AG09319 (cell line): ENCODE results near the gene MBD3.

Experiments used
- DNase-seq: peaks from one replicate; pipeline ENCODE4 v3.0.0-alpha.2; 2010; ENCODE audit warnings: low read depth; ENCODE audit errors: extremely low read depth
- TF ChIP-seq, protein P1 (sequence below): IDR thresholded peaks from 2 replicates; pipeline ENCODE4 v1.5.1; 2011; ENCODE audit warnings: low read depth, mild to moderate bottlenecking, inconsistent platforms, low read length, moderate library complexity

The MBD3 gene

GRCh38 chr19:1576242-1577089 lies 16.2 kb downstream of the MBD3 start:
- no peak for DNase-seq
- TF ChIP-seq, protein P1, sequence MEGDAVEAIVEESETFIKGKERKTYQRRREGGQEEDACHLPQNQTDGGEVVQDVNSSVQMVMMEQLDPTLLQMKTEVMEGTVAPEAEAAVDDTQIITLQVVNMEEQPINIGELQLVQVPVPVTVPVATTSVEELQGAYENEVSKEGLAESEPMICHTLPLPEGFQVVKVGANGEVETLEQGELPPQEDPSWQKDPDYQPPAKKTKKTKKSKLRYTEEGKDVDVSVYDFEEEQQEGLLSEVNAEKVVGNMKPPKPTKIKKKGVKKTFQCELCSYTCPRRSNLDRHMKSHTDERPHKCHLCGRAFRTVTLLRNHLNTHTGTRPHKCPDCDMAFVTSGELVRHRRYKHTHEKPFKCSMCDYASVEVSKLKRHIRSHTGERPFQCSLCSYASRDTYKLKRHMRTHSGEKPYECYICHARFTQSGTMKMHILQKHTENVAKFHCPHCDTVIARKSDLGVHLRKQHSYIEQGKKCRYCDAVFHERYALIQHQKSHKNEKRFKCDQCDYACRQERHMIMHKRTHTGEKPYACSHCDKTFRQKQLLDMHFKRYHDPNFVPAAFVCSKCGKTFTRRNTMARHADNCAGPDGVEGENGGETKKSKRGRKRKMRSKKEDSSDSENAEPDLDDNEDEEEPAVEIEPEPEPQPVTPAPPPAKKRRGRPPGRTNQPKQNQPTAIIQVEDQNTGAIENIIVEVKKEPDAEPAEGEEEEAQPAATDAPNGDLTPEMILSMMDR: no peak

DNA sequence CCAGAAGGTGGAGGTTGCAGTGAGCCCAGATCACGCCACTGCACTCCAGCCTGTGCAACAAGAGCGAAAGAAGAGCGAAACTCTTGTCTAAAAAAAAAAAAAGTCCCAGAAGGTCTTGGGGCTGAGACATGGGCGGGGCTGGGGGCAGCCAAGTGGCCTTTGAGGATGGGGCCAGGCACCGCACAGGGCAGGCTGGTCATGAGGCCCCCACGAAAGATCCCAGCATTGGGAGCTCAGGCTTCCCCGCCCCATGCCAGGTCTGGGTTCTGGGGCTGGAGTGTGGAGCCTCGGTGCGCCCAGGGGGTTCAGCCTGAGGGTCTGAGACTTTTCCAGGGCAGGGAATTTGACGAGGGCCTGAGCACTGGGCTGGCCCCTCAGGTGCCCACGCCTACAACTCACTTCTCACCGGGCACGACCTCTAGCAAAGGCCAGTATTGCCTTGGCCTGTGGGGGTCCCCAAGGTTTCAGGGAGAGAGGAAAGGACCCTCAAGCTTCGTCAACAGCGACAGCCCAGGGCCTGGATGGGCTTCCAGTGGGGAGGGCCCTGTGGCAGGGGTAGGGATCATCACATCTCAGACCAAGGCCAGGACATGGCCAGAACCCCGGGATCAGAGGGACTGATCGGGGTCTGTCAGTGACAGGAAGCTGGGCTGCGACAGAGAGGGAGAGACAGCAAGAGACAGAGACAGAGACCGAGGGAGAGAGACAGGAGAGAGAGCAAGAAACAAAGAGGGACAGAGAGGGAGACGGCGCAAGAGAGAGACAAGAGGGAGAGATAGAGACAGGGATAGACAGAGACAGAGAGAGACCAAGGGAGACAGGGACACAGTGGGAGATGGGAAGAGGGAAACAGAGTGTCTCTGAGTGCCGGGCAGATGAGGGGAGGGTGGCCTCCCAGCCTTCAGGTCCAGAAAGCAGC lies 17.1 kb downstream of the MBD3 start:
- no peak for DNase-seq
- TF ChIP-seq, protein P1: no peak

DNA sequence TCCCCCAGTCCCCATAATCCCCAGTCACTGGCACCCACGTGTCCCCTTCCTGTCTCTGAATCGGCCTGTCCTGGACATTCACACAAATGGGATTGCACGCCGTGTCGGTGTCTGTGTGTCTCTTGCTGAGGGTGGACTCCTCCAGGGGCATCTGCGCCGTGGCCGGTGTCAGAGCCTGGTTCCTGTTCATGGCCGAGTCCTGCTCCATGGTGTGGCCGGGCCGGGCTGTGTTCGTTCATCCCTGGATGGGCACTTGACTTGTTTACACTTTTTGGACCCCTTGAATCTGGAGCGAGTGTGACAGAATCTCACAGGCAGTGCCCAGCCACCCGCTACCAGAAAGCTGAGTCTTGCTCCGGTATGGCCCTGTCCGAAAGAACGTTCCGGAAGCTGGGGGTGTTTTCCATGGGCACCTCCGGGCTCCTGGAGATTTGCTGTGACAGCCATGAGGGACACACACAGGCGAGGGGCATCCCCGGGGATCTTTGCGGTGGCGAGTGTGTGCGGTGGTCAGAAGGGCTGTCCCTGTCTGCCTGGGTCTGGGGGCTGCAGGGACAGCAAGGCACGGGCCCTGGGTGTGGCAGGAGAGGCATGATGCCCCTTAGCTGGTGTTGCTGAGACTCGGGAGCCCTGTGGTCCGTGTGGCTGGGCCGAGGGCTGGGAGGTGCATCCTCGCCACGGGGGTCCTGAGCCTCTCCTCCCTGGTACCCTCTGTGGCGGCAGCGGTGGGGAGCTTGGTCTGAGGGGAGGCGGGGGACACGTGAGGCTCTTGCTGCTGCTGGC lies 18.1 kb downstream of the MBD3 start:
- no peak for DNase-seq
- TF ChIP-seq, protein P1: no peak

DNA sequence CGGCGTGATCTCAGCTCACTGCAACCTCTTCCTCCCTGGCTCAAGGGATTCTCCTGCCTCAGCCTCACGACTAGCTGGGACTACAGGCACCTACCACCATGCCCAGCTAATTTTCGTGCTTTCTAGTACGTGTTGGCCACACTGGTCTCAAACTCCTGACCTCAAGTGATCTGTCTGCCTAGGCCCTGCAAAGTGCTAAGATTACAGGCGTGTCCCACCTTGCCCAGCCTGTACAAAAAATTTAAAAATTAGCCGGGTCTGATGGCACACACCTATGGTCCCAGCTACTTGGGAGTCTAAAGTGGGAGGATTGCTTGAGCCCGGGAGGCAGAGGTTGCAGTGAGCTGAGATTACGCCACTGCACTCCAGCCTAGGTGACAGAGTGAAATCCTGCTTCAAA lies 19.9 kb downstream of the MBD3 start:
- TF ChIP-seq, protein P1: no peak
- no peak for DNase-seq

- TF ChIP-seq, protein P1: no peak
- DNase-seq: no peak
Measured at GRCh38 chr19:1571358-1571757, 21.3 kb downstream of the MBD3 start.

DNA sequence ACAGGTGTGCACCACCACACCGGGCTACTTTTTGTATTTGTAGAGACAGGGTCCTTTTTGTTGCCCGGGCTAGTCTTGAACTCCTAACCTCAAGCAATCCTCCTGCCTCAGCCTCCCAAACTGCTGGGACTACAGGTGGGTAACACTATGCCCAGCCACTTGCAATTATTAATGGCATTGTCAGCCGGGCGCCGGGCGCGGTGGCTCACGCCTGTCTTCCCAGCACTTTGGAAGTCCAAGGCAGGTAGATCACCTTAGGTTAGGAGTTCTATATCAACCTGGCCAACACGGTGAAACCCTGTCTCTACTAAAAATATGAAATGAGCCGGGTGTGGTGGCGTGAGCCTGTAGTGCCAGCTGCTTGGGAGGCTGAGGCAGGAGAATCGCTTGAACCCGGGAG lies 21.8 kb downstream of the MBD3 start:
- DNase-seq: no peak

More for the DNA sequence above, 21.8 kb downstream of the MBD3 start:
- TF ChIP-seq, protein P1: no peak
